Measurements from ENCODE around the gene NEO1. TPM values are rescaled to one million over a fixed set of nuclear protein-coding genes. Genes with fewer than 3 reads are reported as not detected.
A peak's percentile ranks its signal among the peaks of the same experiment; 100 is the strongest.

NEO1 gene
- total and polyA plus RNA-seq, 2 of the 13 experiments (the other 11 are each of a cell fraction or from before 2014, with no cell fraction given) = 8.4 to 11.0 TPM

DNA sequence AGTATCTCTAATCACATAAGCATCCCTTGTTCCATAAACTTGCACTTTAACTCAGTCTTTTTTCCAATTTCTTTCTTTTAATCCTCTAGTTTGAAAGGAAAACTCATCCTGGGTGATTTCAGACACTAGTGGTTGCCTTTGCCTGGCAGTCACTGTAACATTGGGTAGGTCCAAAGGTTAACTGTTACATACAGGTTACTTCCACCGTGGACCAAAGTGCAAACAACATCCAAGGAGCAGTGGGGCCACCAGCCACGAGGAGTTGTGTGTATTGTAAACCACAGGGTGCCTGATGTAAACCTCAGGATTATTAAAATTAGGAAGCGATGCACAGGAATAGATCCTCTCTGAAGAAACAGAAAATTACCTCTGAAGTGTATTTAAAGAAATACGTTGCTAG, 241.5 kb downstream of the NEO1 start (continued):
- TF ChIP-seq POLR2G (IDR thresholded peaks at IDR 0.05; ENCODE audit: low read depth, low read length) = no peak
- TF ChIP-seq CHD2 (IDR thresholded peaks at IDR 0.05; ENCODE audit: low read depth, low read length) = no peak
- TF ChIP-seq NFRKB (IDR thresholded peaks at IDR 0.05) = no peak
- TF ChIP-seq MZF1 (CRISPR knock-in tag; IDR thresholded peaks at IDR 0.05; ENCODE audit: borderline replicate concordance) = no peak
- TF ChIP-seq ZFP36 (IDR thresholded peaks at IDR 0.05; ENCODE audit: borderline replicate concordance, low read depth, low read length, partially characterized antibody) = no peak
- TF ChIP-seq POLR2AphosphoS2 (IDR thresholded peaks at IDR 0.05; ENCODE audit: low read depth, low read length) = no peak
- no peak for TF ChIP-seq ZNF143 (CRISPR knock-in tag; IDR thresholded peaks at IDR 0.05)
- no peak for TF ChIP-seq ZNF883 (CRISPR knock-in tag; IDR thresholded peaks at IDR 0.05; ENCODE audit: not compliant biosample characterization)
- TF ChIP-seq, protein P1, sequence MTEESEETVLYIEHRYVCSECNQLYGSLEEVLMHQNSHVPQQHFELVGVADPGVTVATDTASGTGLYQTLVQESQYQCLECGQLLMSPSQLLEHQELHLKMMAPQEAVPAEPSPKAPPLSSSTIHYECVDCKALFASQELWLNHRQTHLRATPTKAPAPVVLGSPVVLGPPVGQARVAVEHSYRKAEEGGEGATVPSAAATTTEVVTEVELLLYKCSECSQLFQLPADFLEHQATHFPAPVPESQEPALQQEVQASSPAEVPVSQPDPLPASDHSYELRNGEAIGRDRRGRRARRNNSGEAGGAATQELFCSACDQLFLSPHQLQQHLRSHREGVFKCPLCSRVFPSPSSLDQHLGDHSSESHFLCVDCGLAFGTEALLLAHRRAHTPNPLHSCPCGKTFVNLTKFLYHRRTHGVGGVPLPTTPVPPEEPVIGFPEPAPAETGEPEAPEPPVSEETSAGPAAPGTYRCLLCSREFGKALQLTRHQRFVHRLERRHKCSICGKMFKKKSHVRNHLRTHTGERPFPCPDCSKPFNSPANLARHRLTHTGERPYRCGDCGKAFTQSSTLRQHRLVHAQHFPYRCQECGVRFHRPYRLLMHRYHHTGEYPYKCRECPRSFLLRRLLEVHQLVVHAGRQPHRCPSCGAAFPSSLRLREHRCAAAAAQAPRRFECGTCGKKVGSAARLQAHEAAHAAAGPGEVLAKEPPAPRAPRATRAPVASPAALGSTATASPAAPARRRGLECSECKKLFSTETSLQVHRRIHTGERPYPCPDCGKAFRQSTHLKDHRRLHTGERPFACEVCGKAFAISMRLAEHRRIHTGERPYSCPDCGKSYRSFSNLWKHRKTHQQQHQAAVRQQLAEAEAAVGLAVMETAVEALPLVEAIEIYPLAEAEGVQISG (CRISPR knock-in tag; IDR thresholded peaks at IDR 0.05) = 0 out of 2 replicates have a peak, but pooled peaks have one; percentile 17
- TF ChIP-seq, protein P2, sequence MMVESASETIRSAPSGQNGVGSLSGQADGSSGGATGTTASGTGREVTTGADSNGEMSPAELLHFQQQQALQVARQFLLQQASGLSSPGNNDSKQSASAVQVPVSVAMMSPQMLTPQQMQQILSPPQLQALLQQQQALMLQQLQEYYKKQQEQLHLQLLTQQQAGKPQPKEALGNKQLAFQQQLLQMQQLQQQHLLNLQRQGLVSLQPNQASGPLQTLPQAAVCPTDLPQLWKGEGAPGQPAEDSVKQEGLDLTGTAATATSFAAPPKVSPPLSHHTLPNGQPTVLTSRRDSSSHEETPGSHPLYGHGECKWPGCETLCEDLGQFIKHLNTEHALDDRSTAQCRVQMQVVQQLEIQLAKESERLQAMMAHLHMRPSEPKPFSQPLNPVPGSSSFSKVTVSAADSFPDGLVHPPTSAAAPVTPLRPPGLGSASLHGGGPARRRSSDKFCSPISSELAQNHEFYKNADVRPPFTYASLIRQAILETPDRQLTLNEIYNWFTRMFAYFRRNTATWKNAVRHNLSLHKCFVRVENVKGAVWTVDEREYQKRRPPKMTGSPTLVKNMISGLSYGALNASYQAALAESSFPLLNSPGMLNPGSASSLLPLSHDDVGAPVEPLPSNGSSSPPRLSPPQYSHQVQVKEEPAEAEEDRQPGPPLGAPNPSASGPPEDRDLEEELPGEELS (CRISPR knock-in tag; IDR thresholded peaks at IDR 0.05) = peak; percentile 68
- TF ChIP-seq FOXJ3 (CRISPR knock-in tag; IDR thresholded peaks at IDR 0.05; ENCODE audit: borderline replicate concordance) = peak; percentile 51; the same call in 1 of the 2 replicates
- TF ChIP-seq RFXAP (CRISPR knock-in tag; IDR thresholded peaks at IDR 0.05; ENCODE audit: borderline replicate concordance) = no peak
- TF ChIP-seq, protein P3, sequence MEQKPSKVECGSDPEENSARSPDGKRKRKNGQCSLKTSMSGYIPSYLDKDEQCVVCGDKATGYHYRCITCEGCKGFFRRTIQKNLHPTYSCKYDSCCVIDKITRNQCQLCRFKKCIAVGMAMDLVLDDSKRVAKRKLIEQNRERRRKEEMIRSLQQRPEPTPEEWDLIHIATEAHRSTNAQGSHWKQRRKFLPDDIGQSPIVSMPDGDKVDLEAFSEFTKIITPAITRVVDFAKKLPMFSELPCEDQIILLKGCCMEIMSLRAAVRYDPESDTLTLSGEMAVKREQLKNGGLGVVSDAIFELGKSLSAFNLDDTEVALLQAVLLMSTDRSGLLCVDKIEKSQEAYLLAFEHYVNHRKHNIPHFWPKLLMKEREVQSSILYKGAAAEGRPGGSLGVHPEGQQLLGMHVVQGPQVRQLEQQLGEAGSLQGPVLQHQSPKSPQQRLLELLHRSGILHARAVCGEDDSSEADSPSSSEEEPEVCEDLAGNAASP (CRISPR knock-in tag; IDR thresholded peaks at IDR 0.05; ENCODE audit: borderline replicate concordance) = no peak
- TF ChIP-seq MED13 (CRISPR knock-in tag; IDR thresholded peaks at IDR 0.05) = no peak
- peak; percentile 21; the same call in 1 of the 2 replicates for TF ChIP-seq THAP11 (CRISPR knock-in tag; IDR thresholded peaks at IDR 0.05)
- TF ChIP-seq CREB1 (IDR thresholded peaks at IDR 0.05) = no peak
- TF ChIP-seq CREB1 (CRISPR knock-in tag; IDR thresholded peaks at IDR 0.05) = no peak
- TF ChIP-seq ZNF160 (CRISPR knock-in tag; IDR thresholded peaks at IDR 0.05) = no peak
- no peak for TF ChIP-seq TCF7L2 (IDR thresholded peaks at IDR 0.05; ENCODE audit: low read depth, low read length)
- no peak for TF ChIP-seq REL (CRISPR knock-in tag; conservative IDR thresholded peaks at IDR 0.05)
- TF ChIP-seq, protein P4, sequence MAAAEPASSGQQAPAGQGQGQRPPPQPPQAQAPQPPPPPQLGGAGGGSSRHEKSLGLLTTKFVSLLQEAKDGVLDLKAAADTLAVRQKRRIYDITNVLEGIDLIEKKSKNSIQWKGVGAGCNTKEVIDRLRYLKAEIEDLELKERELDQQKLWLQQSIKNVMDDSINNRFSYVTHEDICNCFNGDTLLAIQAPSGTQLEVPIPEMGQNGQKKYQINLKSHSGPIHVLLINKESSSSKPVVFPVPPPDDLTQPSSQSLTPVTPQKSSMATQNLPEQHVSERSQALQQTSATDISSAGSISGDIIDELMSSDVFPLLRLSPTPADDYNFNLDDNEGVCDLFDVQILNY (CRISPR knock-in tag; conservative IDR thresholded peaks at IDR 0.05) = no peak
- TF ChIP-seq ZNF124 (CRISPR knock-in tag; IDR thresholded peaks at IDR 0.05) = no peak
- TF ChIP-seq, protein P5, sequence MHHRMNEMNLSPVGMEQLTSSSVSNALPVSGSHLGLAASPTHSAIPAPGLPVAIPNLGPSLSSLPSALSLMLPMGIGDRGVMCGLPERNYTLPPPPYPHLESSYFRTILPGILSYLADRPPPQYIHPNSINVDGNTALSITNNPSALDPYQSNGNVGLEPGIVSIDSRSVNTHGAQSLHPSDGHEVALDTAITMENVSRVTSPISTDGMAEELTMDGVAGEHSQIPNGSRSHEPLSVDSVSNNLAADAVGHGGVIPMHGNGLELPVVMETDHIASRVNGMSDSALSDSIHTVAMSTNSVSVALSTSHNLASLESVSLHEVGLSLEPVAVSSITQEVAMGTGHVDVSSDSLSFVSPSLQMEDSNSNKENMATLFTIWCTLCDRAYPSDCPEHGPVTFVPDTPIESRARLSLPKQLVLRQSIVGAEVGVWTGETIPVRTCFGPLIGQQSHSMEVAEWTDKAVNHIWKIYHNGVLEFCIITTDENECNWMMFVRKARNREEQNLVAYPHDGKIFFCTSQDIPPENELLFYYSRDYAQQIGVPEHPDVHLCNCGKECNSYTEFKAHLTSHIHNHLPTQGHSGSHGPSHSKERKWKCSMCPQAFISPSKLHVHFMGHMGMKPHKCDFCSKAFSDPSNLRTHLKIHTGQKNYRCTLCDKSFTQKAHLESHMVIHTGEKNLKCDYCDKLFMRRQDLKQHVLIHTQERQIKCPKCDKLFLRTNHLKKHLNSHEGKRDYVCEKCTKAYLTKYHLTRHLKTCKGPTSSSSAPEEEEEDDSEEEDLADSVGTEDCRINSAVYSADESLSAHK (CRISPR knock-in tag; IDR thresholded peaks at IDR 0.05; ENCODE audit: borderline replicate concordance) = no peak
